Measurements from ENCODE around the gene NPSR1.

DNA sequence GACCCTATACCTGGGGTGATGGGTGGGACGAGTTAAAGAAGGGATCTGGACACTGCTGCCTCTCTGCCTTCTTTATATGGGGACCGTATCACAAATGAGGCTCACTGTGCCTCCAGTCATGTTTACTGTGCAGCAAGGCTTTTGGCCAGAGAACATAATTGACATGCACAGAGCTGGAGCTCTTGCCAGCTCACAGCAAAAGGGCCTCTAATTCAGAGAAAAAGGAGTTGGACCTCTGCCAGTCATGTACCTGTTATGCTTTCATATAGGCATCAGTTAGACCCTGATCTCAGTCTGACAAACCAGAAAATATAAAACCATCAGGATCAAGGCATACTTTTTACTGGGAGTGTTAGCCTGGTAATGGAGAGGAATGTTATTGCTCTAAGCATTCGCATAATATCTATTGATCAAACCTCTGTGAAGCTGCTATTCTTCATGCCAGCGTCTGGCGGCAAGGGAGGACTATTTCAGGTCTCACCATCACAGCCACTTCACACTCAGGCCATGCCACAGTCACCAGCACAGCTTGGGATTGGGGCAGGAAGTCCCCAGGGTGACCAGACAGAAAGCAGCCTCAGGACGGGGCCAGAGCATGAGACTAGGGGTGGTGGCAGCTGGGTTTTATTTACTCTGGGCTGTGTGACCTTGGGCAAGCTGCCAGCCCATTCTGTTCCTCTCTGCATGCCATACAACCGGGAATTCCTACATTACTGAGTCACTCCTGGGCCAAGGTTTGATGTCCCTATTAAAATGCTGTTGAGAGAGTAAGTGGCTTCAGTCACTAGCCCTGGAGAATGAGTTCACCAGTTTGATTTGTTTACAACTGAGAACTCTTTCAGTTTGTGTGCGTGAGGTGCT lies 90.1 kb downstream of the NPSR1 start:
- no peak for TF ChIP-seq TARDBP (IDR thresholded peaks at IDR 0.05)
- TF ChIP-seq FOXM1 (IDR thresholded peaks at IDR 0.05; ENCODE audit: borderline replicate concordance): no peak
- TF ChIP-seq ARNT (IDR thresholded peaks at IDR 0.05): no peak
- no peak for TF ChIP-seq SP1 (IDR thresholded peaks at IDR 0.05)
- TF ChIP-seq, protein P1, sequence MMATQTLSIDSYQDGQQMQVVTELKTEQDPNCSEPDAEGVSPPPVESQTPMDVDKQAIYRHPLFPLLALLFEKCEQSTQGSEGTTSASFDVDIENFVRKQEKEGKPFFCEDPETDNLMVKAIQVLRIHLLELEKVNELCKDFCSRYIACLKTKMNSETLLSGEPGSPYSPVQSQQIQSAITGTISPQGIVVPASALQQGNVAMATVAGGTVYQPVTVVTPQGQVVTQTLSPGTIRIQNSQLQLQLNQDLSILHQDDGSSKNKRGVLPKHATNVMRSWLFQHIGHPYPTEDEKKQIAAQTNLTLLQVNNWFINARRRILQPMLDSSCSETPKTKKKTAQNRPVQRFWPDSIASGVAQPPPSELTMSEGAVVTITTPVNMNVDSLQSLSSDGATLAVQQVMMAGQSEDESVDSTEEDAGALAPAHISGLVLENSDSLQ (IDR thresholded peaks at IDR 0.05): no peak
- no peak for TF ChIP-seq NFRKB (IDR thresholded peaks at IDR 0.05)
- TF ChIP-seq ELF4 (IDR thresholded peaks at IDR 0.05): no peak
- TF ChIP-seq BHLHE40 (IDR thresholded peaks at IDR 0.05; ENCODE audit: borderline replicate concordance): no peak
- TF ChIP-seq SUZ12 (IDR thresholded peaks at IDR 0.05): no peak
- TF ChIP-seq HDGF (IDR thresholded peaks at IDR 0.05; ENCODE audit: borderline replicate concordance): no peak
